Renal cortical epithelial cell (primary cell): ENCODE measurements around the gene H19. TPM values are rescaled to one million over a fixed set of nuclear protein-coding genes. Genes with fewer than 3 reads are reported as not detected.

Experiments used
- DNase-seq: peaks from one replicate; pipeline ENCODE4 v3.0.0-alpha.2; 2011; ENCODE audit warnings: low read depth
- total RNA-seq: library from RNA; depleted of rRNA; stranded (reverse); fragments of >200 nt; gene quantifications from 2 replicates; pipeline ENCODE4 v1.2.3, GENCODE V29; 2014

The H19 gene
- total RNA-seq, 1 donor from 2014 or later, result 0.55 TPM

DNA sequence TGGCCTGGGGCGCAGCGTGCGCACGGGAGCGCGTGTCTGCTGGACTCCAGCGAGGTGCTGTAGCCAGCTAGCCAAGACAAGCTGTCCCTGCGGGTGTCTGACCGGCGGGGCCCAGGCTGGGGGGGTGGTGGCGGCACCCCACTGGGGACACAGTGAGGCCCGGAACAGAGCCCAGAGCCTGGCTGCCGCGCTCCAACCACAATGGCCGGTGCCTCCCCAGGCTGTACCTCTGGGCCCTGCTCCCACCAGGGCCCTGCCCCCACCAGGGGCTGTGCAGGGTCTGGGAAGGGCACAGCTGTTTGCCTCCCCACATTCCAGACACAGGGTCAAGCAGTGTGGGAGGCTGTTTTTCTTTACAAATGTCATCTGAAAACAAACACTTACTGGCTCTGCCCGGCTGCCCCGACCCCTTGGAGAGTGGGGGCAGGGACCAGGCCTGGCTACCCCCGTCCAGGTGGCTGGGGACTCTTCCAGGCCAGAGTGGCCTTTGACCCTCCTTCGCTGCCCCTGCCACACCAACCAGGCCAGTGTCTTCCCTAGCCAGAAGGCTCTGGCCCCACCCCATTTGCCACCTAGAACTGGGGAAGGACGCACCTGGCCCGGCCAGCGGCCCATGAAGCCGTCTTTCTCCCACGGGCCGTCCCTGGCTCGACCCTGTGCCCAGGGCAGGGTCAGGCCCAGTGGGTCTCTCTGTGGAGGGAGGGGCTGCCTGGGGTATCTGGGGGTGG lies 14.6 kb downstream of the H19 start:
- no peak for DNase-seq

DNA sequence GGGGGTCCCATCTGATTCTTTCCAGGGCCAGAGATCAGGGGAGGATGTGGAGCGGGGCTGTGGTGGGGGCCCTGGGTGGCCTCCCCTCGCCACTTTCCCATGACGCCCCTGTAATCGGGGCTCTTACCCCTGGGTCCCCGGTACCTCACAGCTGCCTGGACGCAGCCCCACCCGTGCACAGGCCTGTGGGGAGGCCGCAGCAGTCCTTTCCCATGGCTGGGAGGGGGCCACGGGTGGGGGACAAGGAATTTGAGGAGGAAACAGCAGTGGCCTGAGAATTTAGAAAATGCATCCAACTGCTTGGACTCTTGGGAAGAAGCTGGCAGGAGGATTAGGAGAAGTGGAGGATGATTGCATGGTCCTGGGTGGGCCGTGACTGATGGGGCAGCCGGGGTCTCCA lies 18.0 kb downstream of the H19 start:
- no peak for DNase-seq

GRCh38 chr11:1978720-1979473 lies 18.7 kb downstream of the H19 start:
- no peak for DNase-seq

- no peak for DNase-seq
Measured at GRCh38 chr11:1975185-1975584, 22.5 kb downstream of the H19 start.

DNA sequence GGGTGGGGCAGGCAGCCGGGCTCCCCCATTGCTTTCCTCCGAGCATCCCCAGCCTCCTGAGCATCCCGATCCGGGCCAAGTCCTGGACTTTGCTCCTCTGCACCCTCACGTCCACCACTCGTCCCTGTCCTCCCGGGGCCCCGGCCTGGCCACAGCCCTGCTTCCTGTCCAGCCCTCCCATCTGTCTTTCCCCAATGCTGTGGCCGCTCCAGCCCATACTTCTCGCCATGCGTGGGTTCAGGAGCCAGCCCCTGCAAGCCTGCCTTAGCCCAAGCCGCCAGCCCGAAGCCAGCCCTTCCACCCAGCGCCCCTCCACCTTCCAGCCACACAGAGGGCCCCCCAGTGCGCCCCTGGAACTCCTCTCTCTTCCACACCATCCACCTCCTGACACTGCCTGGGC lies 26.7 kb downstream of the H19 start:
- no peak for DNase-seq

- no peak for DNase-seq
Measured at GRCh38 chr11:1969776-1970175, 27.9 kb downstream of the H19 start.

- no peak for DNase-seq
Measured at GRCh38 chr11:1969035-1969434, 28.6 kb downstream of the H19 start.

- DNase-seq, result no peak
Measured at GRCh38 chr11:1968454-1969002, 29.1 kb downstream of the H19 start.

GRCh38 chr11:1967641-1968225 lies 29.9 kb downstream of the H19 start:
- DNase-seq, result no peak

DNA sequence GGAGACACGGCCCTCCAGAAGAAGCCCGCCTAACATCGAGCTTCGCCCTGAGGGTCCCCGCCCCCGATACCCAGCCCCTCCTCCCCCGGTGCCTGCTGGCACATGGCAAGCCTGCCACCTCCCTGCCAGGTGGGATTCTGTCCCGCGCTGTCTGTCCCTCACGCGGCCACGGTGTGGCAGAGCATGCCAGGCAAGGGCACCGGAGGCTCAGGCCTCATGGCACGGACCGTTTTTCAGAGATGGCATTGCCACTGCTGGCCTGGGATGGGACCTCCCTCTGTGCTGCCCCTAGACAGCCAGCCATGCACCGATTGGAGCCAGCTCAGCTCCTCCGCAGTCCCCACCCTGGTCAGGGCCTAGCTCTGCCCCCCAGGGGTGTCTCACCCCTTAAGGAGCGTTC lies 31.1 kb downstream of the H19 start:
- no peak for DNase-seq

DNA sequence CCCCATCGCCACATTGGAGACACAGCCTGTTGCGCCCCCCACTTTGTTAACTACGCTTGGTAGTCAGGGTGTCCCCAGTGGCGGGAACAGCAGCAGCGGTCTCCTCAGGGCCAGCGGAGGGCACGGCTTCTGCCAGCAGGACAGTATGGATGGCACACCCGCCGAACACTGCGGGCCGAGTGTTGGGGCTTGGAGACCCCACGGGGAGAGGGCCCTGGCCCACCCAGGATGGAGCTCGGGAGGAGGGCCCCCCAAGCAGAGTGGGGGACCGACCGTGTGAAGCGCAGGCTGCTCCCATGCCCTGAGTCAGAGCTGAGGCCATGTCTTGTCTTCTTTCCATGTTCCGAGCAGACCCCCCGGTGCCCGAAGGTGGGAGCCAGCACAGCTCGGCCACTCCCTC lies 32.7 kb downstream of the H19 start:
- no peak for DNase-seq

- no peak for DNase-seq
Measured at GRCh38 chr11:1964348-1964747, 33.3 kb downstream of the H19 start.

GRCh38 chr11:1963864-1964263 lies 33.8 kb downstream of the H19 start:
- no peak for DNase-seq

DNA sequence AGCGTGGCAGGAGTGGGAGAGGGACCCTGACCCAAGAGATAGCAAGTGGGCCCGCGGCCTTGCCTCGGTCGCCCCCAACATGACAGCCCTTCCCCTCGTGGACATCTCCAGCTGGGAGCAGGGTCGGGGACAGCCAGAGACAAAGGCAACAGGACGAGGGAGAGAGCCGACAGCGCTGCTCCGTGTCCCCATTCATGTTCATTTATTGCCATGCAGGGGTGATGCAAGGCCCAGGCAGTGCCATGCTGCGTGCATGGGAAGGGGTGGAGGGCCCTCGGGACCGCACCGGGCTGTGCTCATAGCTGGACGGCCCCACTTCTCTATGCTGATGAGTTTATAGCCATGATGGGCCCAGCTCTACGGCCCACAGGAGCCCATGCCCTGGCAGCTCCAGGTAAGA lies 37.9 kb downstream of the H19 start:
- DNase-seq, result no peak

DNA sequence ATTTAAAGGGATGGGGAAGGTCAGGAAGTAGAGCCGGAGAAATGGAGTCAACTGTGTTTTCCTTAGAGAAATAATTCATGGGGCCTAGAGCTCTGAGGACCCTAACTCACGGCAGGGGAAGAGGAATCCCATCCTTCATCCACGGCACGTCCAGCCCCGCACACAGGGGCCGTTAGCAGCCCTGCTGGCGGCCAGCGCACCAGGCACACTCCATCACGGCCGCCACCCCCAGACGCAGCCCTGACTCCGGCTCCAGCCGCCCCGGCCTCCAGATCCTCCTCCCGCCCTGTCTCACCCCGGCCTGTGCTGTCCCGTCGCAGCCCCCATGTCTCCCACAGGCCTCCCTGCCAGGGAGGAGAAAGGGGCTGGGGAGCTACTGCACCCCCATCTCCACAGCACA lies 39.3 kb downstream of the H19 start:
- DNase-seq, result no peak

DNA sequence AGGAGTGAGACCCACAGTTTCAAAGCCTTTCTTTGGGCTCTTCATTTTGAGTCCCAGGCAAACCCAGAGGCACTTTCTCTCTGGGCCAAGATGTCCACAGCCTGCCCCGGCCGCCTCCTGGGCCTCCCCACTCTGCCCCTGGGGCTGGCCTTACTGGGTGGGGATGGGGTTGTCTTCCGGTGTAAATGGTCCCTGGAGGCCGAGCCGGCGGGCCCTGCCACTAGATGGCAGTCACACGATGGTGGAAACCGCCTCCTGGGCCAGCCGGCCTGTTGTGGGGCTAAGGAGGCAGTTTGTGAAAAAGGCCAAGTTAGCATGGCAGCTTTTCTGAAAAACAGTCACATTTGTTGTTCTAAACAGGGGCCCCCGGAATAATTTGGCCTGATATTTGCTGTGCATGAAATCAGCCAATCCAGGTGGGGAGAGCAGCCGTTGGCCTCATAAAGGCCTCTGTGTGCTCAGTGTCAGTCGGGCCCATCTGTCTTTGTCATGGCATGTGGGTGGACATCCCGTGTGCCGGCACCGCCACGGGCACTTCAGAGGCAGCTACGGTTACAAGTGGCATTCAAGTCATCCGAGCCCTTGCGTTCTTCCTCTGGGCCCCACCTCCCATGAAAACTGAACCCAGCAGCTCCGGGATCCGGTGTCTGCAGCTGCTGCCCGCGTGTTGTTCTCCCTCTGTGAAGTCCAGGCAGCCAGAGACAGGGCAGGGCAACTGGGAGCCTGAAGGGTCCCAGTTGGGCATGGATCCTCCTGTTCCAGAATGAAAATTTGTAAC lies 44.0 kb downstream of the H19 start:
- no peak for DNase-seq

GRCh38 chr11:1952806-1953482 lies 44.7 kb downstream of the H19 start:
- DNase-seq, result no peak

- DNase-seq, result no peak
Measured at GRCh38 chr11:1949922-1950321, 47.7 kb downstream of the H19 start.

- DNase-seq, result no peak
Measured at GRCh38 chr11:1949302-1949701, 48.3 kb downstream of the H19 start.

DNA sequence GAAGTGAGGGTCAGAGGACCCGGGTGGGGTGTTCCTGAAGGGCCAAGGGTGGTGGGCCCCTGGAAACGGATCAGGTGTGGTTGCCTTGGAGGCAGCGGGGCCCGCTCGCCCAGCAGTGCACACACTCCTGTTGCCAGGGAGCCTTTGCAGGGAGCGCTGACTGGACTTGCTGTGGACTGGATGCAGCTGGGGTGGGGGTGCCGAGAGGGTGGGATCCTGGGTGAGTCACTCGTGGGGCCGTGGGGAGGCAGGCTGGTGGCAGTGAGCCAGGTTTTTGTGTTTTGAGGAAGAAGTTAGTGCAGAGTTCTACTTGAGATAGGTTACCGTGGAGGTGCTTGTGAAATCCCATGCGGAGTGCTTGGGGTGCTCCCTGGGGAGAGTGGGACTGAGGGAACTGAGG lies 49.3 kb downstream of the H19 start:
- no peak for DNase-seq

DNA sequence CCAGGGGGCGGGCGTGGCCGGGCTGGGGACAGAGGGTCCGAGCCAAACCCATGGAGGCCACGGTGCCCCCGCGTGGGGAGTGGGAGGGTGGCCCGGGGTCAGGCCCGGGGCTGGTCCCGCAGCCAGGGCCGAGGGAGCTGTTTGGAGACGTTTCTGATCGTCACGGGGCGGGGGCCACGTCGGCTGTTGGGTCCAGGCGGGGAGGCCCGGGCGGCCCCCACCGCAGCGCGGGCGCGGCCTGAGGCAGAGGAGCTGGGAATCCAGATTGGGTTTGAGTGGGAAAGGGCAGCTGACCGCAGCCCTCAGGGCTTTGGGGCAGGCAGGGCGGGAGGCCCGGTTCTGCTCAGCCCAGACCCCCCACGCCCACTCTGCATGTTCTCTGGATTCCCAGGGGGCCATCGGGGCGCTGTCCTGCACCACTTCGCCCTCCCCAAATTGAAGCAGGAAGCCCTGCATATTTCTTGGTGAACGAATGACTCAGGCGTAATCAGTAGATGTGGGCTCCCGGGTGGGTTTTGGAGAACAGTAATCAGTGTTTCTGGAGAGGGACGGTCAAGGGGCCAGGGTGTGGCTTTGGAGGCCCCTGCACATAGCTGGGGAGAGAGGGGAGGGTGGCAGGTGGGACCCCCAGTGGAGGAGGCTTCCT lies 49.9 kb downstream of the H19 start:
- no peak for DNase-seq
